ENCODE data around the gene OR11A1.

Gene OR11A1

GRCh38 chr6:29424575-29424974 lies 32.3 kb downstream of the OR11A1 start:
- no peak for TF ChIP-seq PAX5 (IDR thresholded peaks at IDR 0.05; ENCODE audit: insufficient read depth, low read length, severe bottlenecking)
- TF ChIP-seq POLR2AphosphoS5 (IDR thresholded peaks at IDR 0.05; ENCODE audit: low read depth, low read length) = no peak
- TF ChIP-seq SPI1 (IDR thresholded peaks at IDR 0.05; ENCODE audit: low read depth, low read length) = no peak
- TF ChIP-seq TAF1 (IDR thresholded peaks at IDR 0.05; ENCODE audit: low read depth, low read length) = no peak
- no peak for TF ChIP-seq POU2F2 (IDR thresholded peaks at IDR 0.05; ENCODE audit: low read depth, low read length)
- TF ChIP-seq POLR2A (IDR thresholded peaks at IDR 0.05; ENCODE audit: low read depth, low read length) = no peak
- no peak for DNase-seq (ENCODE audit: insufficient read length, low spot score)
- no peak for FAIRE-seq

- TF ChIP-seq POU2F2 (IDR thresholded peaks at IDR 0.05; ENCODE audit: low read depth, low read length) (no peak), POLR2A (IDR thresholded peaks at IDR 0.05; ENCODE audit: low read depth, low read length) (no peak), SPI1 (IDR thresholded peaks at IDR 0.05; ENCODE audit: low read depth, low read length) (no peak), PAX5 (IDR thresholded peaks at IDR 0.05; ENCODE audit: insufficient read depth, low read length, severe bottlenecking) (no peak), TAF1 (IDR thresholded peaks at IDR 0.05; ENCODE audit: low read depth, low read length) (no peak)
- DNase-seq (ENCODE audit: insufficient read length, low spot score) = no peak
- FAIRE-seq = no peak
Observed at GRCh38 chr6:29424168-29424567, 32.7 kb downstream of the OR11A1 start.

GRCh38 chr6:29419516-29419915 lies 37.4 kb downstream of the OR11A1 start:
- FAIRE-seq (no peak), DNase-seq (ENCODE audit: insufficient read length, low spot score) (no peak)
- TF ChIP-seq TAF1 (IDR thresholded peaks at IDR 0.05; ENCODE audit: low read depth, low read length) = no peak
- TF ChIP-seq PAX5 (IDR thresholded peaks at IDR 0.05; ENCODE audit: insufficient read depth, low read length, severe bottlenecking) = no peak
- TF ChIP-seq SPI1 (IDR thresholded peaks at IDR 0.05; ENCODE audit: low read depth, low read length) = no peak
- TF ChIP-seq POU2F2 (IDR thresholded peaks at IDR 0.05; ENCODE audit: low read depth, low read length) = no peak
- no peak for TF ChIP-seq POLR2AphosphoS5 (IDR thresholded peaks at IDR 0.05; ENCODE audit: low read depth, low read length)
- TF ChIP-seq POLR2A (IDR thresholded peaks at IDR 0.05; ENCODE audit: low read depth, low read length) = no peak

GRCh38 chr6:29414588-29414987 lies 42.3 kb downstream of the OR11A1 start, which contains the start of gene OR12D1:
Gene OR12D1, plus strand, starts transcription at chr6:29414928.
- FAIRE-seq (no peak), DNase-seq (ENCODE audit: insufficient read length, low spot score) (no peak)
- TF ChIP-seq POLR2AphosphoS5 (IDR thresholded peaks at IDR 0.05; ENCODE audit: low read depth, low read length) (no peak), POLR2A (IDR thresholded peaks at IDR 0.05; ENCODE audit: low read depth, low read length) (no peak), PAX5 (IDR thresholded peaks at IDR 0.05; ENCODE audit: insufficient read depth, low read length, severe bottlenecking) (no peak), POU2F2 (IDR thresholded peaks at IDR 0.05; ENCODE audit: low read depth, low read length) (no peak), SPI1 (IDR thresholded peaks at IDR 0.05; ENCODE audit: low read depth, low read length) (no peak), TAF1 (IDR thresholded peaks at IDR 0.05; ENCODE audit: low read depth, low read length) (no peak)

GRCh38 chr6:29403801-29404200 lies 53.1 kb downstream of the OR11A1 start:
- no peak for FAIRE-seq
- no peak for DNase-seq (ENCODE audit: insufficient read length, low spot score)
- no peak for TF ChIP-seq POLR2A (IDR thresholded peaks at IDR 0.05; ENCODE audit: low read depth, low read length)

- DNase-seq (ENCODE audit: insufficient read length, low spot score) (no peak), FAIRE-seq (no peak)
- no peak for TF ChIP-seq TAF1 (IDR thresholded peaks at IDR 0.05; ENCODE audit: low read depth, low read length)
- no peak for TF ChIP-seq POLR2A (IDR thresholded peaks at IDR 0.05; ENCODE audit: low read depth, low read length)
- no peak for TF ChIP-seq SPI1 (IDR thresholded peaks at IDR 0.05; ENCODE audit: low read depth, low read length)
- TF ChIP-seq POLR2AphosphoS5 (IDR thresholded peaks at IDR 0.05; ENCODE audit: low read depth, low read length) = no peak
- TF ChIP-seq POU2F2 (IDR thresholded peaks at IDR 0.05; ENCODE audit: low read depth, low read length) = no peak
- no peak for TF ChIP-seq PAX5 (IDR thresholded peaks at IDR 0.05; ENCODE audit: insufficient read depth, low read length, severe bottlenecking)
Observed at GRCh38 chr6:29399525-29399924, 57.3 kb downstream of the OR11A1 start.

- FAIRE-seq (no peak), DNase-seq (ENCODE audit: insufficient read length, low spot score) (no peak)
Observed at GRCh38 chr6:29395331-29395730, 61.5 kb downstream of the OR11A1 start, which contains the start of gene OR12D2. Gene OR12D2, plus strand, starts transcription at chr6:29395631. Its CDS starts 1,069 bp downstream, at chr6:29396700.

GRCh38 chr6:29388533-29388932 lies 68.3 kb downstream of the OR11A1 start:
- FAIRE-seq (no peak), DNase-seq (ENCODE audit: insufficient read length, low spot score) (no peak)
- TF ChIP-seq SPI1 (IDR thresholded peaks at IDR 0.05; ENCODE audit: low read depth, low read length) = no peak
- no peak for TF ChIP-seq POU2F2 (IDR thresholded peaks at IDR 0.05; ENCODE audit: low read depth, low read length)
- no peak for TF ChIP-seq POLR2AphosphoS5 (IDR thresholded peaks at IDR 0.05; ENCODE audit: low read depth, low read length)
- no peak for TF ChIP-seq PAX5 (IDR thresholded peaks at IDR 0.05; ENCODE audit: insufficient read depth, low read length, severe bottlenecking)

More at GRCh38 chr6:29395331-29395730, 61.5 kb downstream of the OR11A1 start, which contains the start of gene OR12D2:
- TF ChIP-seq SPI1 (IDR thresholded peaks at IDR 0.05; ENCODE audit: low read depth, low read length) (no peak), POLR2A (IDR thresholded peaks at IDR 0.05; ENCODE audit: low read depth, low read length) (no peak), PAX5 (IDR thresholded peaks at IDR 0.05; ENCODE audit: insufficient read depth, low read length, severe bottlenecking) (no peak), POLR2AphosphoS5 (IDR thresholded peaks at IDR 0.05; ENCODE audit: low read depth, low read length) (no peak), POU2F2 (IDR thresholded peaks at IDR 0.05; ENCODE audit: low read depth, low read length) (no peak), TAF1 (IDR thresholded peaks at IDR 0.05; ENCODE audit: low read depth, low read length) (no peak)

GRCh38 chr6:29376003-29376402 lies 80.9 kb downstream of the OR11A1 start:
- DNase-seq (ENCODE audit: insufficient read length, low spot score) (no peak), FAIRE-seq (no peak)
- no peak for TF ChIP-seq POLR2A (IDR thresholded peaks at IDR 0.05; ENCODE audit: low read depth, low read length)
- TF ChIP-seq TAF1 (IDR thresholded peaks at IDR 0.05; ENCODE audit: low read depth, low read length) = no peak
- no peak for TF ChIP-seq SPI1 (IDR thresholded peaks at IDR 0.05; ENCODE audit: low read depth, low read length)

All from GM12891 (cell line).